Midbrain (tissue), 1 donor: ENCODE results near the gene IVD.

Experiments
- DNase-seq: peaks from one replicate; lab custom pipeline; 2025; lab: John Stamatoyannopoulos, UW

The IVD gene

DNA sequence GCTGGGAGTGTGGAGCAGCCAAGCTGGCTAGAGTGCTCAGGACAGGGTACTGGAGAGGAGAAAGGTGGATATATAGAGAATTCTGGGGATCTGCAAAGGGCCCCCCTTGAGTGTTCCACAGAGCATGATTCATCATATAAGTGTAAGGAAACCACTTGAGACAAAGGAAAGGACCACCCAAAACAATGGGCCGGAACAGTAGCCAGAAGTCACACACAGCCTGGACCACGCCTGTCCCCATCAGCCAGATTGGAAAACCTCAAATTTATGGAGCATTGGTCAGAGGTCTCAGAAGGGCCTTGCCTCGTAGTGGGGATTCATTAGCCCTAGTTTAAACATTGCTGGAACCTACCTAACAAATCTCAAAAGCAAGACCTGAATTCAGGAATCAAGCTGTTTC is 28.0 kb upstream of the IVD start:
- DNase-seq, result no peak

DNA sequence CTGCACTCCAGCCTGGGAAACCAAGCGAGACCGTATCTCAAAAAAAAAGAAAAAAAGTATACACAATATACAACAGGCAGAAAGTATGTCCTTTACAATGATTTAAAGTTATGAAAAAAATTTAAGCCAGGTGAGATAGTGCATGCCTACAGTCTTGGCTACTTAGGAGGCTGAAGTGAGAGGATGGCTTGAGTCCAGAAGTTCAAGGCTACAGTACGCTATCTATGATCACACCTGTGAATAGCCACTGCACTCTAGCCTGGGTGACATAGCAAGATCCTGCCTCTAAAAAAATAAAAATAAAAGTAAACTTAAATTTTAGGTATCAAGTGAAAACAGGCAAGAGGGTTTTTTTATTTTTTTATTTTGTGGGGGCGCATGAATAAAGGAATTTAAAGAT is 26.2 kb upstream of the IVD start:
- no peak for DNase-seq

DNA sequence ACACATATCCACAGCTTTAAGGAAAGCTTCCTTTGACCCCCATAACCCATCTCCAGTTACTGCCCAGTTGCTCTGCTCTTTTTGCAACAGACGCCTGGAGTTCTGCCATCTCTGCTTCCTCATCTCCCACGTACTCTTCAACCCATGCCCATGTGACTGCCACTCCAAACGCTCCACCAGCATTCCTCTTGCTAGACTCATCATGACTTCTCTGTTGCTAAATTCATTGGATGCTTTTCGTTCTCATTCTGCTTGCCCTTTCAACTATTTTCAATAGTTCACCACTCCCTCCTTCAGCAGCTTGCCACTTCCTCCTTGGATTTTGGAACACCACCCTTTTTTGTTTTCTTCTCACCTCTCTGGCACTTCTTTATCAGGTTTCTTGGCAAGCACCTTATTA is 25.7 kb upstream of the IVD start:
- no peak for DNase-seq

- DNase-seq, result no peak
These were observed 25.0 kb upstream of the IVD start for GRCh38 chr15:40380636-40381035.

GRCh38 chr15:40381818-40382529 is 23.6 kb upstream of the IVD start:
- DNase-seq, result no peak

DNA sequence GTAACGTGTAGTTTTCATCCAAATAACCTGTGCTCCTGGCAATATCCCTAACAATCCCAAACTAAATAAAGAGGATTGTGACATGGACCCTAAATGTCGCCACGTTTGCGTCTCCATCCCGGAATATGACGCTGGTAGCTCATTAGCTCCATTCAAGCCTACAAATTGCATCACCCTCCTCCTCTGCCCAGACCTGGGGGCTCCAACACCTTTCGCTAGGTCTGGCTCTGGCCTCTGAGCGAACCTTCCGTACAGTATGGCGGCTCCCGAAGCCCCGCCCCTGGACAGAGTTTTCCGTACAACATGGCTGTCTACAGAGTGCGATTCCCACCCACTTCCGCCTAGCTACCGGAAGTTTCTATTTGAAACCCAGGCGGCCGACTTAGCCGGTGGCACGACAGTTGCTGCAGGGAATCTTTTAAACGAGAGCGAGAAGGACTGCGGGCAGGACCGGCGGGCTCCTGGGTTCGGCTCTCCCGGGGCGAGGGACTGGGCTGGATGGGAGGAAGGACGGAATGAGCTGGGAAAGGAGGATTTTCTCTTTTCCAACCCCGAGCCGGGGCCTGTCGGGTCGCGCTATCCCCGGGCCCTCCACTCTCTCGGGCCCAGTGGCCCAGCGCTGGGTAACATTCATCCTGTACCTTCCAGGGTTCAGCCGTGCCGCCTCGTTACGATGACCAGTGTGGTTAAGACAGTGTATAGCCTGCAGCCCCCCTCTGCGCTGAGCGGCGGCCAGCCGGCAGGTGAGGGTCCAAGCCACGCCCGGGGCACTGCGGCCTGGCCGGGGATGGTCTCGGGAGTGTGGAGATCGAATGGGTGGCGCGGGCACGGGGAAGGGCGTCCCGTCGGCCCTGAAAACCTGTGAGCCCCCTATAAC is 22.8 kb upstream of the IVD start, which contains the start of gene KNSTRN:
Gene KNSTRN (plus strand): TSS at position 142 of the 877 bp plus-strand sequence. CDS start 115 bp downstream, at position 257.
- peak; percentile 92 for DNase-seq

DNA sequence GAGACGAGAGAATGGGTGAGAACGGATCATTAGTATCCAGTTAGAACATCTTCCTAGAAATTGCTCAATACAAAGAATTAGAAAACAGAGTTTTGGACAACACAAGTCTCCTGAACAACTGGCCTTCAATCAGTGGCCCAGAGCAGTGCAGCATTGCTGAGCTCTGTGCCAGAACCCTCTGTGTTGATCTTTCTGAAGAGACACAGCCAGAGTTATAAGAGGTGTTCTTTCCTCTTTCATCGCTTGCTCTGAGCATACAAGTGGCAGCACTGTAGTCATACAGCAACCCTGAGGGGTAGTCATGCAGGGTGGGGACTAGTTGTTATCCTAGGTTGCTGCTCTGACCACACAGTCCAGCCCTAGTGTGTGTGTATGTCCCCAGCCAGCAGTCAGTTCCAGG is 19.1 kb upstream of the IVD start:
- no peak for DNase-seq

- no peak for DNase-seq
These were observed 16.4 kb upstream of the IVD start for GRCh38 chr15:40388941-40389823.

- DNase-seq, result no peak
These were observed 15.6 kb upstream of the IVD start for GRCh38 chr15:40389824-40390595.

DNA sequence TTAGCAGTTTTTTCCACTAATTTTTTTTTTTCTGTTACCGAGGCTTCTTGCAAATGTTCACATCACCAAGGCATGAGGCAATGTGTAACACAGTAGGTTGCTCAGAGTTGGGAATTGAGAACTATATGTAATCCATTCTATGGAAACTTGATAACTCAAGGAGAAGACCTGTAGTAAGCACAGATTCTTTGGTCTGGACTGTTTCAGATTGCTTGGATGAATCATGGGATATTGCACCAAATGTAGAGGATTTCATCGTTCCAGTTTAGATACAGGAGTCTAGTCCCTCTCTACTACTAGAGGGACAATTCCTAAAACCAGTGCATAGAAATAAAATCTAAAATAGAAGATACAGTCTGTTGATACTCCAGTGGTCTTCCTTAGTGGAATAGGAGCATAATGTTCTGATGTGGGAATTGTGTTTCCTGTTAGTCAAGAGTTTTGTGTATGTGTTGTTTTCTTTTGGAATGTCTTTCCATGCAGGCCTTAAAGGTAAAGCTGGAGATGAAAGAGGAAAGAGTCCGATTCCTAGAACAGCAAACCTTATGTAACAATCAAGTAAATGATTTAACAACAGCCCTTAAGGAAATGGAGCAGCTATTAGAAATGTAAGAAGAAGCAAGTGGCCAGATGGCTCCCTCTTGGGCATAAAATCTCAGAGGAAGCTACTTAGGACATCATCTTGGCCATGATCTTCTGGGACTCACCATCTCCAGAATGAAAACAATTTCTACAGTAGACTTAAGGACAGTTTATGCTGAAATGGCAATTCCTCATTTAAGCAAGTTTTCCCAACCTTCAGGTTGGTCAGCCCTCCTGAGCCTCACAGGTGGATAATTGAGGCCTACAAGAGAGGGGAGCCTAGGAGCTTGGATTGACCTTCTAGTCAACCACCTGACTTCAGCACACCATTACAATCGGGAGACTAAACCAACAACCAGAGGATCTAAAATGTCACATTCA is 12.3 kb upstream of the IVD start:
- no peak for DNase-seq

GRCh38 chr15:40397688-40398412 is 7.7 kb upstream of the IVD start:
- DNase-seq, result no peak

DNA sequence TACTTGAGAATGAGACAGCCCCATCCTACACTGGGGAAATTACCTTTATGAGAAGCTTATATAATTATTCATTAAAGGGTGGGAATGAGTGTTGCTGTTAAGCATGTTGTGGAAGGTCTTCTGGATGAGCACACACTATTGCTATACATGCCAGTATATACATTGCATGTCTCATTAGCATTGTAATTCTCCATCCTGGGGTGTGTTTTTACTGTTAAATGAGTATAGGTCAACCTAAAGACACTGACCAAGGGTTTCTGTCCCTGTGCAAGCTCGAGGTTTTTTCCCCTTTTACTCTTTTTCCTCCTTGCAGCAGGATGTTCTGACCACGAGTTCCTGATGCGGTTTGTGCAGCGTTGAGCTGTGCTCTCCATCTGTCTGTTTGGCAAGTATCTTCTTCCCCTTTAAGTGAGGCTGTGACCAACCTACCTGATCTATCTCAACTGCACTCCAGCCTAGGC is 7.2 kb upstream of the IVD start:
- peak; percentile 42 for DNase-seq

- no peak for DNase-seq
These were observed 6.2 kb upstream of the IVD start for GRCh38 chr15:40399370-40399769.

DNA sequence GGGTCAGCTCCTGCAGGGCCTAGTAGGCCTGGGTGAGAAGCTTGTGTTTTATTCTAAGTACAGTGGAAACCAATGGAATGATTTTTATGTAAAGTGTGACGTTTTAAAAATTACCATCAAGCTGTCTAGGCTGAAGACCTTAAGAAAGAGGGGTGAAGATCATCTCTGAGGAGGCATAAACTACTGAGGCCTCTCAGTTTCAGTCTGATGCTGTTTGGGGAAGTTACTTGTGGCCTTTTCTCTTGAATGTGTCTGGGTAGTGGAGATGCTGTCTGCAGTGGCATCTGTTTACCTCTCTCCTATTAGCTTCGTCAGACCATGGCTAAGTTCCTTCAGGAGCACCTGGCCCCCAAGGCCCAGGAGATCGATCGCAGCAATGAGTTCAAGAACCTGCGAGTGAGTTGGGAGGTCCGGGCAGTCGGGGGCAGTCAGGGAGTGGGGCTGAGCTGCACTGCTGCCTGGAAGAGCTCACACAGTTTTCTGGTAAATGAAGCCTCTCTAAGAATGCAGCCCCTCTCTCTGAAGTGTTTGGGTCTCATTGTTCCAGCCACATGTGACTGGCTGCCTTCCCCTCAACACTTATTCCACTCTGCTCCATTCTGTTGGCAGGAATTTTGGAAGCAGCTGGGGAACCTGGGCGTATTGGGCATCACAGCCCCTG is 1.9 kb downstream of the IVD start:
- DNase-seq, result no peak

DNA sequence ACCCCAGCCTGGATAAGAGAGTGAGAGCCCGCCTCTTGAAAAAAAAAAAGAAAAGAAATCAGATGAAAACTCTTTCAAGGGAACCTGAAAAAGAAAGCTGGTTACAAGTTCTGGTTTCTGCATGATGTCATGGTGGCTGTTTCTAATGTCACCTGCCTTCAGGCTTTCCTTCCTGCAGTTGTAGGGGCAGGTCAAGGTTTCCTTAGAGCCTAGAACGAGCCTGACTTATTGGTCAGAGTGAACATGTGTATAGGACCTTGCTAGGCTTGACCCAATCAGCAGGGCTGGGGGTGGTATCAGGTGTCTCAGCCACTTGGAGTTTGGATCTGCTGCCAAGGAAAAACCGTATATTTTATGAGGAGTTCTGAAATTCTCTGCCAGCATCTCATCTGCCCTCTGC is 3.8 kb downstream of the IVD start:
- no peak for DNase-seq

DNA sequence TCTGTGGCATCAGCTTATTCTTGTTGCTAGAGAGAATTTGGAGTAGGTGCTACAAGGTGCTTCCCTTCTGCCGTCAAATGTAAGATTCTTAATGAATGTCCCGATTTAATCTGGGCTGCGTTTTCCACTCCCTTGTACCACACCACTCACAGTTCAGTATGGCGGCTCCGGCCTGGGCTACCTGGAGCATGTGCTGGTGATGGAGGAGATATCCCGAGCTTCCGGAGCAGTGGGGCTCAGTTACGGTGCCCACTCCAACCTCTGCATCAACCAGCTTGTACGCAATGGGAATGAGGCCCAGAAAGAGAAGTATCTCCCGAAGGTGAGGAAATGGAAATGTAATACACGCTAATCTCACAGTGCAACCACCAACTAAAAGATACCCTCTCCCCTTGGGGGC is 4.9 kb downstream of the IVD start:
- DNase-seq, result no peak

DNA sequence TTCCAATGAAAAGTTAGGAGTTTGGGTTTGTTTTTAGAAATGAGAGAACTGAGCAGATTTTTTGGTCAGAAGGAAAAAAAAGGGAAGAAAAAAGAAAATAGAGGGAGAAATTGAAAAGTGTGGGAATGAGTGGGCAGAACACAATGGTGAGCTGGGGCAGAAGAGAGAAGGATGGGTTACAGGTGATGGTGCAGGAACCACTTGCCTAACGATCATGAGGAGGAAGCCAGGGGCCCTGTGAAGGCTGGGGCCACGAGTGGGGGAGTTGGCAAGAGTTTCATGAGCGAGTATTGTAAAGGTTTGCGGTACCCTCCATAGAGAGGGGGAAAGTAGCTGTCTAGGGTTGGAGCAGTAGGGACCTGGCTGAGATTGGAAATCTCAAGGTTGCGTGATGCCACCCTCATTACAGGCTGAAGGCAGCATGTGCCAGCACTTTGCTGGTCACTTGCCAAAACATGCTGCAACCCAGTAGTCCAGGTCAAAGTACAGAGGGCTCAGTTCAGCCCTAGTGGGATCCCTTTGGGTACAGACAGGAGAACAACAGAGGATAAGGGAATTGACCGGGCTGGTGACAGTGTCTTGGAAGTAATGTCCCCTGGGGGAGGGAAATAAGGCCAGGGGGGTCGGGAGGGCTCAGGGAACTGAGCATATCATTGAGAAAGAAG is 6.6 kb downstream of the IVD start:
- no peak for DNase-seq

DNA sequence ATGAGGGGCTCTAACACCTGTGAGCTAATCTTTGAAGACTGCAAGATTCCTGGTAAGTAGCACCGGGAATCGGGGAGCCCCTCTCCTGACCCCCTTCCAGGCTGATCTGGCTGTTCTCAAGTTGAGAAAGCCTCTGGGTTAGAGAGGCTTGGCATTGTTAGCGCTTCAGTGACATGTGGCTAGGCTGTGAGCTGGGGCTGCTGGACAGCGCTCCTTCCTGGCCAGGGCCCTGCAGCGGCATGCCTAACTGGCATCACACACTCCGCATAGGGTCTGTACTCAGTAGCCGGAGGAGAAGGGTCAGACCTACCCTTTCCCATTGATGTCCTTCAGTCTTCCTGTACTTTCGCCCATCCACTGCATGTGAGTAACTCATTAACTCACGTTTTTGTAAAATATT is 7.4 kb downstream of the IVD start:
- no peak for DNase-seq
